ENCODE results near the gene PCNX2.

DNA sequence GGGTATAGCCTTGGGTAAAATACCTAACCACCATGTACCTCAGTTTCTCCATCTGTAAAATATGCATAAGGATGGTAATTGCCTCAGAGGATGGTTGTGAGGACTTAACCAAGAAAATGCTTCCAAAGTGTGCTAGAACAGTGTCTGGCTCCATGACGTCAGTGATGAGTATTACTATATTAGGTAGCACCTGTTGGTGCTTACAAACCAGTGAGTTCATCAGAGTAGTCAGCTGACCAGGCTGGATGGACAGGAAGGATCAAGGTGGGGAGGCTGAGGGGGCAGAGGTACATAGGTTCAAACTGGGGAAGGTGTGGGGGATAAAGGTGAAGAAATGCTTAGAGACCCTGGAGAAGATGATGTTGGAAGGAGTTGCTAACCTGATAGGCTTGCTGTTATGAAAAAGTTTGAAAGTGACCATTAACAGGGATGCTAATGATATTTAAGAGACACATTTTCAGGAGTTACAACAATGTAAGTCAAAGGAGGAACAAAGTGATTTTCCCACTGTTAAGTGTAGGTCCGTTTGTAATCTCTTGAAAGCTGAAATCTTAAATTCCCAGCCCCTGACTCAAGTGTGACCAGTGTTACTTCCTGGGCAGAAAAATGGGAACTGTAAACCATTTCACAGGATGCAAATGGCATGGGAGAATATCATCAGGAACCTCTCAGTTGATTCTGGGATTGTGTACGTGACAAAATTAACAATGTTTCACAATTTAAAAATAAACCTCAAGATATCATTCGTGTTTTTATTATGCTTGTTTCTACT is 340.7 kb downstream of the PCNX2 start:
- TF ChIP-seq BHLHE40 (IDR thresholded peaks at IDR 0.05; ENCODE audit: borderline replicate concordance in 1 of 2, low read depth in 2 of 2, low read length in 1 of 2) (no peak), POLR2AphosphoS5 (IDR thresholded peaks at IDR 0.05; ENCODE audit: low read length) (no peak)

Data from GM12878 (cell line).